ENCODE data around the gene APBA1.

APBA1 gene

GRCh38 chr9:69593756-69594155, 78.4 kb downstream of the APBA1 start:
- H3K4me3 ChIP-seq (ENCODE audit: low read depth, low read length) = peak overlapping the region; percentile 26
- DNase-seq (ENCODE audit: low read depth) = no peak
- TF ChIP-seq CTCF (IDR thresholded peaks at IDR 0.05; ENCODE audit: control insufficient read depth, extremely low read depth, insufficient read depth) = no peak

GRCh38 chr9:69593301-69593700, 78.9 kb downstream of the APBA1 start:
- no peak for TF ChIP-seq CTCF (IDR thresholded peaks at IDR 0.05; ENCODE audit: control insufficient read depth, extremely low read depth, insufficient read depth)
- no peak overlapping the region for H3K4me3 ChIP-seq (ENCODE audit: low read depth, low read length)
- DNase-seq (ENCODE audit: low read depth) = no peak

- H3K4me3 ChIP-seq (ENCODE audit: low read depth, low read length) = no peak overlapping the region
- TF ChIP-seq CTCF (IDR thresholded peaks at IDR 0.05; ENCODE audit: control insufficient read depth, extremely low read depth, insufficient read depth) = no peak
- DNase-seq (ENCODE audit: low read depth) = no peak
Observed at GRCh38 chr9:69590266-69590665, 81.9 kb downstream of the APBA1 start.

GRCh38 chr9:69589156-69589555, 83.0 kb downstream of the APBA1 start:
- DNase-seq (ENCODE audit: low read depth) = no peak
- no peak overlapping the region for H3K4me3 ChIP-seq (ENCODE audit: low read depth, low read length)
- no peak for TF ChIP-seq CTCF (IDR thresholded peaks at IDR 0.05; ENCODE audit: control insufficient read depth, extremely low read depth, insufficient read depth)

- TF ChIP-seq CTCF (IDR thresholded peaks at IDR 0.05; ENCODE audit: control insufficient read depth, extremely low read depth, insufficient read depth) = no peak
- H3K4me3 ChIP-seq (ENCODE audit: low read depth, low read length) = no peak overlapping the region
- DNase-seq (ENCODE audit: low read depth) = no peak
Observed at GRCh38 chr9:69585571-69585970, 86.6 kb downstream of the APBA1 start.

- H3K4me3 ChIP-seq (ENCODE audit: low read depth, low read length) = no peak overlapping the region
- TF ChIP-seq CTCF (IDR thresholded peaks at IDR 0.05; ENCODE audit: control insufficient read depth, extremely low read depth, insufficient read depth) = no peak
- DNase-seq (ENCODE audit: low read depth) = no peak
Observed at GRCh38 chr9:69584759-69585158, 87.4 kb downstream of the APBA1 start.

- DNase-seq (ENCODE audit: low read depth) = no peak
- no peak for TF ChIP-seq CTCF (IDR thresholded peaks at IDR 0.05; ENCODE audit: control insufficient read depth, extremely low read depth, insufficient read depth)
- H3K4me3 ChIP-seq (ENCODE audit: low read depth, low read length) = no peak overlapping the region
Observed at GRCh38 chr9:69583645-69584234, 88.4 kb downstream of the APBA1 start.

All from LNCaP clone FGC (cell line).